DOHH2 (cell line): ENCODE measurements around the gene SLCO2A1.

Experiments
- H3F3A ChIP-seq: fragments of 200-600 bp; sonication (generic), shearing (Covaris generic); 2 replicates; pipeline ENCODE4 v1.6.0; 2016; ENCODE audit warnings: antibody characterized with exemption, mild to moderate bottlenecking; ENCODE audit not compliant: control insufficient read depth, insufficient read depth
- H3K27ac ChIP-seq: fragments of 200-600 bp; sonication (generic); 2 replicates; pipeline ENCODE4 v1.5.1; 2014; ENCODE audit warnings: low read depth, mild to moderate bottlenecking, low read length, moderate library complexity
- H3K27me3 ChIP-seq: fragments of 200-600 bp; sonication (generic); 2 replicates; pipeline ENCODE4 v1.6.1; 2014; ENCODE audit warnings: mild to moderate bottlenecking, low read length, mixed read lengths; ENCODE audit not compliant: control insufficient read depth
- H3K36me3 ChIP-seq: fragments of 200-600 bp; sonication (generic); 2 replicates; pipeline ENCODE4 v1.6.1; 2014; ENCODE audit warnings: mild to moderate bottlenecking, low read length, moderate library complexity, mixed read lengths; ENCODE audit not compliant: control insufficient read depth
- H3K4me1 ChIP-seq: fragments of 200-600 bp; sonication (generic); 2 replicates; pipeline ENCODE4 v1.6.1; 2014; ENCODE audit warnings: mild to moderate bottlenecking, low read length, mixed read lengths; ENCODE audit not compliant: control insufficient read depth
- H3K4me2 ChIP-seq: fragments of 200-600 bp; sonication (generic); 2 replicates; pipeline ENCODE4 v1.6.0; 2014; ENCODE audit warnings: mild to moderate bottlenecking, low read length, moderate library complexity
- H3K4me3 ChIP-seq: fragments of 200-600 bp; sonication (generic); 2 replicates; pipeline ENCODE4 v1.5.1; 2014; ENCODE audit warnings: mild to moderate bottlenecking, low read length, mixed read lengths
- H3K79me2 ChIP-seq: fragments of 200-600 bp; sonication (generic); 2 replicates; pipeline ENCODE4 v1.6.1; 2014; ENCODE audit warnings: mild to moderate bottlenecking, low read length, mixed read lengths; ENCODE audit not compliant: control insufficient read depth
- H3K9me2 ChIP-seq: fragments of 200-600 bp; sonication (generic); replicated peaks from 2 replicates; pipeline ENCODE4 v1.6.1; 2014; ENCODE audit warnings: mild to moderate bottlenecking, low read length, mixed read lengths; ENCODE audit not compliant: control insufficient read depth
- H3K9me3 ChIP-seq: fragments of 200-600 bp; sonication (generic); 2 replicates; pipeline ENCODE4 v1.6.1; 2014; ENCODE audit warnings: antibody characterized with exemption, low read length, mixed read lengths; ENCODE audit not compliant: control insufficient read depth, insufficient read depth
- H4K20me1 ChIP-seq: fragments of 200-600 bp; sonication (generic); 2 replicates; pipeline ENCODE4 v1.6.0; 2014; ENCODE audit warnings: low read depth, mild to moderate bottlenecking, antibody characterized with exemption, low read length, moderate library complexity; ENCODE audit not compliant: control insufficient read depth, insufficient read depth
- CTCF ChIP-seq: fragments of 200-600 bp; sonication (generic); IDR thresholded peaks from one replicate; pipeline ENCODE4 v1.5.1; 2014; ENCODE audit warnings: antibody characterized with exemption, mild to moderate bottlenecking, low read depth, low read length; ENCODE audit not compliant: poor library complexity, severe bottlenecking
- EZH2phosphoT487 ChIP-seq: fragments of 200-600 bp; sonication (generic); IDR thresholded peaks from 2 replicates; pipeline ENCODE4 v1.6.1; 2017; ENCODE audit warnings: borderline replicate concordance, mild to moderate bottlenecking, antibody characterized with exemption, low read length, moderate library complexity, mixed read lengths

The SLCO2A1 gene

GRCh38 chr3:133935843-133936769, 93.6 kb downstream of the SLCO2A1 start:
- Histone ChIP-seq H3K9me2 (no peaks in the 10 kb centered on the region), H3K79me2 (no peaks in the 10 kb centered on the region), H3K27ac (no peak overlapping the region), H4K20me1 (no peaks in the 10 kb centered on the region), H3K36me3 (no peaks in the 10 kb centered on the region), H3K27me3 (no peaks in the 10 kb centered on the region), H3K4me2 (no peak overlapping the region), H3K4me3 (no peak overlapping the region), H3K9me3 (no peaks in the 10 kb centered on the region), H3K4me1 (no peaks in the 10 kb centered on the region), H3F3A (no peaks in the 10 kb centered on the region)
- TF ChIP-seq EZH2phosphoT487 (no peak), CTCF (no peak)

GRCh38 chr3:133934996-133935842, 94.5 kb downstream of the SLCO2A1 start:
- Histone ChIP-seq H3K27me3 (no peaks in the 10 kb centered on the region), H3K36me3 (no peaks in the 10 kb centered on the region), H3K4me1 (no peaks in the 10 kb centered on the region), H3K27ac (no peak overlapping the region), H3K4me3 (no peak overlapping the region), H3F3A (no peaks in the 10 kb centered on the region), H3K9me3 (no peaks in the 10 kb centered on the region), H3K4me2 (no peak overlapping the region), H3K9me2 (no peaks in the 10 kb centered on the region), H3K79me2 (no peaks in the 10 kb centered on the region), H4K20me1 (no peaks in the 10 kb centered on the region)
- no peak for TF ChIP-seq CTCF
- no peak for TF ChIP-seq EZH2phosphoT487

GRCh38 chr3:133934073-133934970, 95.4 kb downstream of the SLCO2A1 start:
- Histone ChIP-seq H3K4me1 (no peaks in the 10 kb centered on the region), H3K79me2 (no peaks in the 10 kb centered on the region), H3K4me2 (no peak overlapping the region), H4K20me1 (no peaks in the 10 kb centered on the region), H3K4me3 (no peak overlapping the region), H3F3A (no peaks in the 10 kb centered on the region), H3K9me2 (no peaks in the 10 kb centered on the region), H3K36me3 (no peaks in the 10 kb centered on the region), H3K9me3 (no peaks in the 10 kb centered on the region), H3K27ac (no peak overlapping the region), H3K27me3 (no peaks in the 10 kb centered on the region; the same call in 1 of the 2 replicates)
- TF ChIP-seq EZH2phosphoT487, result no peak
- TF ChIP-seq CTCF, result no peak
